ENCODE results near the gene CCHCR1. TPM values are rescaled to one million over a fixed set of nuclear protein-coding genes. Genes with fewer than 3 reads are reported as not detected.
"Not testable (repeated sequence)": the region's sequence is repeated elsewhere in the genome, so short reads cannot be mapped to it uniquely, and the experiment has no call there.

CCHCR1 gene
- total RNA-seq, 6 experiments from 2014 or later = 12.0 to 24.3 (median 23.5) TPM

- H3K9me3 Mint-ChIP-seq = no peaks in the 10 kb centered on the region
- peaks cover 19% of the 10 kb centered on the region for H3K4me1 Mint-ChIP-seq (ENCODE audit: low read depth)
- no peaks in the 10 kb centered on the region; the same call in 1 of the 2 replicates for H3K27me3 Mint-ChIP-seq (ENCODE audit: insufficient read depth)
- no peak within 1 kb of the TSS for H3K27ac Mint-ChIP-seq
- 0 out of 2 replicates have a peak, but pooled peaks cover 4% of the 10 kb centered on the region for H3K36me3 Mint-ChIP-seq (ENCODE audit: low read depth)
- no peak for DNase-seq
- no peak for TF ChIP-seq CTCF (IDR thresholded peaks at IDR 0.05)
- H3K4me3 Mint-ChIP-seq = no peak within 1 kb of the TSS
Measured at GRCh38 chr6:31170600-31170881, 12.9 kb upstream of the CCHCR1 start, which contains the start of gene POU5F1. POU5F1 (minus strand) TSS chr6:31170682; CDS start chr6:31170620, 62 bp downstream.

DNA sequence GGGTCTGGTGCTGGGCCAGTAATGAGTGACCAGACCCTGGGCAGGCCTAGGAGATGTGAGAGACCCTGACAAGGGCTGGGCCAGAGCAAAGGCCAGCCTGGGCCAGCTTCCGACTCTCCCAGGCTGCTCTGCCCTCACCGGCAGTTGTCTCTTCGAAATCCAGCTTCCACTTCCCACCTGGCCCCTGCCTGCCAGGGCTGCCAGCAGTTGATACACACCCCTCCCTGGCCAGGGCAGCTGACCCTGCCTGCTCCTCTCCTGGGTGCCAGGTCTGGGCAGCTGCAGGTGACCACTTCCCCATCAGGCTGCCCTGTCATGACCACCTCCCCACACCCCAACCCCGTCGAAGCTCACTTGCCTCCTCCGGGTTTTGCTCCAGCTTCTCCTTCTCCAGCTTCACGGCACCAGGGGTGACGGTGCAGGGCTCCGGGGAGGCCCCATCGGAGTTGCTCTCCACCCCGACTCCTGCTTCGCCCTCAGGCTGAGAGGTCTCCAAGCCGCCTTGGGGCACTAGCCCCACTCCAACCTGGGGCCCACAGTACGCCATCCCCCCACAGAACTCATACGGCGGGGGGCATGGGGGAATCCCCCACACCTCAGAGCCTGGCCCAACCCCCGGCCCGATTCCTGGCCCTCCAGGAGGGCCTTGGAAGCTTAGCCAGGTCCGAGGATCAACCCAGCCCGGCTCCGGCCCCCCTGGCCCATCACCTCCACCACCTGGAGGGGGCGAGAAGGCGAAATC, 12.4 kb upstream of the CCHCR1 start:
- peaks cover 14% of the 10 kb centered on the region for H3K4me1 Mint-ChIP-seq (ENCODE audit: low read depth)
- not testable (repeated sequence) for H3K9me3 Mint-ChIP-seq; DNase-seq; H3K27me3 Mint-ChIP-seq (ENCODE audit: insufficient read depth); H3K4me3 Mint-ChIP-seq; H3K36me3 Mint-ChIP-seq (ENCODE audit: low read depth); H3K27ac Mint-ChIP-seq

DNA sequence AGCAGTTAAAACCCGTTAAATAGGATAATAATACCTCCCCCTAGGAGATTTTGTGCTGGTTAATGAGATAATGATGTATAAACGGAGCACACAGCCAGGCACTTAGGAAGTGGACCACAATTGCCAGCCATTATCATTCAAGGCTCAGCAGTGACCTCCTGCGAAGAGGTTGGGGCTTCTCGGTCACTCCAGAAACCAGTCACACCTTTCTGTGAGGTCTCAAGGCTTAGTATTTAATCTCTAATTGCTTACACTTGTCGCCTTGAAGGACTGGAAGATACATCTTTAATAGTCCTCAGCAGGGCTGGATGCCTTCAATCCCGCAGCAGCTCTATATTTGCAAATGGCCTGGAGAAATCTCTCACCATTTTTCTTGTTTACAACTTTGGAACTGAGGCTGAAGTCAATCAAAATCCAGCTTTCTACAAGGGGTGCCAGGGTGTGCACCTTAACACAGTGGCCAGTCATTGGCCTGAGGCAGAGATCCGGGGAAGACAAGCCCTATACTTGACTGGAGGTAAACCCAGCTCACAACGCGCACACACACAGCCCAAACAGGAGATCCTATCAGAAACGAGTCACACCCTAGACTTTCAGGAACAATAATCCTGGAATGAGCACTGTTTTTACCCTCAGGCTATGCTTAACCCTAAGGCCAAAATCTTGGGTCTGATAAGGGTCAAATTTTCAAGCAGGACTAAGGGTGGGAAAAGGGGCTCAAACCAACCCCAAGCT, 11.7 kb upstream of the CCHCR1 start:
- H3K9me3 Mint-ChIP-seq = no peaks in the 10 kb centered on the region
- no peak overlapping the region for H3K27ac Mint-ChIP-seq
- H3K27me3 Mint-ChIP-seq (ENCODE audit: insufficient read depth) = no peaks in the 10 kb centered on the region; the same call in 1 of the 2 replicates
- H3K36me3 Mint-ChIP-seq (ENCODE audit: low read depth) = 0 out of 2 replicates have a peak, but pooled peaks cover 4% of the 10 kb centered on the region
- no peak overlapping the region for H3K4me3 Mint-ChIP-seq
- H3K4me1 Mint-ChIP-seq (ENCODE audit: low read depth) = peaks cover 13% of the 10 kb centered on the region
- DNase-seq = peak; percentile 5
- no peak for TF ChIP-seq CTCF (IDR thresholded peaks at IDR 0.05)

DNA sequence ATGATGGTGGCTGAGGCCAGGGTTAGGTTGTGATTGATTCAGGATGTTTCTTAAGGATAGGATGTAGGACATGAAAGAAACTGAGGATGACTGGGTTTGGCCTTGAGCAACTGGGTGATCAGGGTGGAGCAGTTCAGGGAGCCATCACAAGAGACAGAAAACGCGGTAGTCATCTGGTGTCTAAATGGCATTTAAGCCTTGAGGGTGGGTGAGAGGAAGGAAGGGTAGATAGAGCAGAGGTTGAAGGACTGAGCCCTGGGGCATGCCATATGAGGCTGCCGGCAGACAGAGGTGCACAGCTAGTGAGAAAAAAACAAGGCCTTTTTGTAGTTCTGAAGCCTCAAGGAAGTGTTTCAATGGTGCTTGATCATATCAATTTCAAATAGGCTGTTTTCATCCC, 11.0 kb upstream of the CCHCR1 start:
- no peak overlapping the region for H3K27ac Mint-ChIP-seq
- no peaks in the 10 kb centered on the region; the same call in 1 of the 2 replicates for H3K27me3 Mint-ChIP-seq (ENCODE audit: insufficient read depth)
- peaks cover 17% of the 10 kb centered on the region for H3K4me1 Mint-ChIP-seq (ENCODE audit: low read depth)
- no peak overlapping the region for H3K4me3 Mint-ChIP-seq
- 0 out of 2 replicates have a peak, but pooled peaks cover 4% of the 10 kb centered on the region for H3K36me3 Mint-ChIP-seq (ENCODE audit: low read depth)
- H3K9me3 Mint-ChIP-seq = no peaks in the 10 kb centered on the region
- no peak for DNase-seq
- TF ChIP-seq CTCF (IDR thresholded peaks at IDR 0.05) = no peak

GRCh38 chr6:31165986-31166385, 8.4 kb upstream of the CCHCR1 start:
- TF ChIP-seq CTCF (IDR thresholded peaks at IDR 0.05) = no peak
- DNase-seq = no peak
- peaks cover 26% of the 10 kb centered on the region for H3K4me1 Mint-ChIP-seq (ENCODE audit: low read depth)
- H3K4me3 Mint-ChIP-seq = no peak overlapping the region
- H3K27ac Mint-ChIP-seq = no peak overlapping the region
- H3K9me3 Mint-ChIP-seq = no peaks in the 10 kb centered on the region
- H3K27me3 Mint-ChIP-seq (ENCODE audit: insufficient read depth) = no peaks in the 10 kb centered on the region; the same call in 1 of the 2 replicates
- 0 out of 2 replicates have a peak, but pooled peaks cover 8% of the 10 kb centered on the region for H3K36me3 Mint-ChIP-seq (ENCODE audit: low read depth)

- not testable (repeated sequence) for H3K27me3 Mint-ChIP-seq (ENCODE audit: insufficient read depth); H3K9me3 Mint-ChIP-seq; DNase-seq; H3K36me3 Mint-ChIP-seq (ENCODE audit: low read depth); H3K27ac Mint-ChIP-seq; H3K4me3 Mint-ChIP-seq
- peaks cover 26% of the 10 kb centered on the region for H3K4me1 Mint-ChIP-seq (ENCODE audit: low read depth)
Measured at GRCh38 chr6:31165064-31165832, 7.6 kb upstream of the CCHCR1 start.

DNA sequence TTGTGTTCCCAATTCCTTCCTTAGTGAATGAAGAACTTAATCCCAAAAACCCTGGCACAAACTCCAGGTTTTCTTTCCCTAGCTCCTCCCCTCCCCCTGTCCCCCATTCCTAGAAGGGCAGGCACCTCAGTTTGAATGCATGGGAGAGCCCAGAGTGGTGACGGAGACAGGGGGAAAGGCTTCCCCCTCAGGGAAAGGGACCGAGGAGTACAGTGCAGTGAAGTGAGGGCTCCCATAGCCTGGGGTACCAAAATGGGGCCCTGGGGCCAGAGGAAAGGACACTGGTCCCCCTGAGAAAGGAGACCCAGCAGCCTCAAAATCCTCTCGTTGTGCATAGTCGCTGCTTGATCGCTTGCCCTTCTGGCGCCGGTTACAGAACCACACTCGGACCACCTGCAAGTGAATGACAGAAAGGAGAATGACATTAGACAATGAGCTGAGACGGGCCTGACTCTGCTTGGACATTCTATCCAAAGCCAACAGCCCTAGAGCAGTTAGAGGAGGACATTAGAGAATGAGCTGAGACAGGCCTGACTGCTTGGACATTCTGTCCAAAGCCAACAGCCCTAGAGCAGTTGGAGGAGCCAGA, 7.0 kb upstream of the CCHCR1 start:
- not testable (repeated sequence) for H3K27me3 Mint-ChIP-seq (ENCODE audit: insufficient read depth); H3K4me3 Mint-ChIP-seq; H3K27ac Mint-ChIP-seq; H3K36me3 Mint-ChIP-seq (ENCODE audit: low read depth); DNase-seq; H3K9me3 Mint-ChIP-seq
- H3K4me1 Mint-ChIP-seq (ENCODE audit: low read depth) = peaks cover 31% of the 10 kb centered on the region
